ENCODE data around the gene ITSN1. TPM values are rescaled to one million over a fixed set of nuclear protein-coding genes. Genes with fewer than 3 reads are reported as not detected.

ITSN1 gene
- total RNA-seq, 2 donors from 2014 or later: 15.0 to 47.5 TPM

DNA sequence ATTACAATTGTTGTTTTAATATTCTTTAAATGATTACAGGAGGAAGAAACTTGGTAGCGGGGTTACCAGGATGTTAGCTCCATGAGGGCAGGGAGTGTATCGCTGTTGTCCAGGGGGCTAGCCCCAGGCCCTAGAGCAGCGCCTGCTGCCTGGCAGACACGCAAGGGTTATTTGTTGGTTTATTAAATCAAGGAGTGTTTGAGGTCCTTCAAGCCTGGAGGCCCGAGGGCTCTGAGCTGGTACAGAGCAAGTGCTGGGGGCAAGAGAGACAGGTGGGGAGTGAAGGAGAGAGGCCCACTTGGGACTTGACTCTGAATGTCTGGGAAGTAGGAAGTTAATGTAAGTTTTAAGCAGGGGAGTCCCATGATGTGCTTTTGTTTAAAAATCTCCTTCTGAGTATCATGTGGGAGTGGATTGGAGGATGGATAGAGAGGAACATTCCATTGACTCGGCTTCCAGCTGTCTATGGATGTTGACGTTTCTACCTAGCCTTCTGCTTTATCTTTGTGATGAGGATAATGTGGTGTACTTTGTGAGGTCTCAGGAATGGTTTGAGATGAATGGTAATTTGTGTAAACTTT is 8.7 kb downstream of the ITSN1 start:
- Histone ChIP-seq H3K27ac (no peak overlapping the region), H3K4me3 (no peak overlapping the region), H3K36me3 (replicated peaks in 1 of 2; ENCODE audit: insufficient read depth in 1 of 2, low read depth in 2 of 2) (no peaks in the 10 kb centered on the region), H3K9me3 (no peaks in the 10 kb centered on the region), H3K27me3 (no peaks in the 10 kb centered on the region), H3K4me1 (peaks cover 17% of the 10 kb centered on the region)
- intact Hi-C loops (cut with DNase I): no loop called here
- 80 to 88% methylated on average over 7 of the region's 7 CpGs for WGBS, 2 donors
- ATAC-seq (no peak), DNase-seq (no peak)
- TF ChIP-seq POLR2A (IDR thresholded peaks at IDR 0.05): no peak
- TF ChIP-seq, protein P1, sequence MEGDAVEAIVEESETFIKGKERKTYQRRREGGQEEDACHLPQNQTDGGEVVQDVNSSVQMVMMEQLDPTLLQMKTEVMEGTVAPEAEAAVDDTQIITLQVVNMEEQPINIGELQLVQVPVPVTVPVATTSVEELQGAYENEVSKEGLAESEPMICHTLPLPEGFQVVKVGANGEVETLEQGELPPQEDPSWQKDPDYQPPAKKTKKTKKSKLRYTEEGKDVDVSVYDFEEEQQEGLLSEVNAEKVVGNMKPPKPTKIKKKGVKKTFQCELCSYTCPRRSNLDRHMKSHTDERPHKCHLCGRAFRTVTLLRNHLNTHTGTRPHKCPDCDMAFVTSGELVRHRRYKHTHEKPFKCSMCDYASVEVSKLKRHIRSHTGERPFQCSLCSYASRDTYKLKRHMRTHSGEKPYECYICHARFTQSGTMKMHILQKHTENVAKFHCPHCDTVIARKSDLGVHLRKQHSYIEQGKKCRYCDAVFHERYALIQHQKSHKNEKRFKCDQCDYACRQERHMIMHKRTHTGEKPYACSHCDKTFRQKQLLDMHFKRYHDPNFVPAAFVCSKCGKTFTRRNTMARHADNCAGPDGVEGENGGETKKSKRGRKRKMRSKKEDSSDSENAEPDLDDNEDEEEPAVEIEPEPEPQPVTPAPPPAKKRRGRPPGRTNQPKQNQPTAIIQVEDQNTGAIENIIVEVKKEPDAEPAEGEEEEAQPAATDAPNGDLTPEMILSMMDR (IDR thresholded peaks at IDR 0.05): no peak

DNA sequence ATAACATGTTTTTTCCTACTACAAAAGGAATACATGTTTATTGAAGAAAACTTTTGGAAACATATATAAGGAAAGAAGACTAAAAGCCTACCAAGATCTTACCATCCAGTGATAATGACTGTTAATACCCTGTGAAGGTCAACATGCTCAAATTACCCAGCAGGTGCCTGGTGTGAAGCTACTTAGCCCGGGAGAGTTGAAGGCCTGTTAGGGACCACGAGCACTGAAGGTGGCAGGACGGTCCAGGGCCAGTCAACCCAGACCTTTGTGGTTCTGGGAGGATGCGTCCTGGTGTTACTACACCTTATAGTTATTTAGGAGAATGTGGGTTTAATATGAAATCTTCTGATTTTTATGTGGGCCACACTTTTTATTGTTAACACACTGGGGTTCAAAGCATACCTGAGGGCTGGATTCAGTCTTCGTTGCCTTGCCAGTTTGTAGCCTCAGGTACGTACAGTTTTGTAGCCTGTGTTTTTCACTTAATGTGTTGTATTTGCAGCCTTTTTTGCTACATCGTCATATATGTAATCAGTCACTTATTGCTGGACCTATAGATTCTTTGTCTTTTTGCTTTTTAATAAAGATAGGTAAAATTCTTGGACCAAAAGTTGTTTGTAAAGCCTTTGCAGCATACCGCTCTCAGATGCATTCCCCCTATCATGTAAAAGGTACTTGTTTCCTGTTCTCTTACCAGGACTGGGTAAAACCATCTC is 9.8 kb downstream of the ITSN1 start:
- ATAC-seq: no peak
- DNase-seq: no peak
- H3K27ac ChIP-seq: no peak overlapping the region
- H3K4me1 ChIP-seq: peaks cover 17% of the 10 kb centered on the region
- intact Hi-C loops (cut with DNase I): no loop called here
- no peaks in the 10 kb centered on the region for H3K27me3 ChIP-seq
- H3K9me3 ChIP-seq: no peaks in the 10 kb centered on the region
- no peak for TF ChIP-seq POLR2A (IDR thresholded peaks at IDR 0.05)
- TF ChIP-seq, protein P1 (IDR thresholded peaks at IDR 0.05): no peak
- H3K4me3 ChIP-seq: no peak overlapping the region
- WGBS, 2 donors: 85 to 88% methylated on average over 8 of the region's 8 CpGs
- H3K36me3 ChIP-seq (replicated peaks in 1 of 2; ENCODE audit: insufficient read depth in 1 of 2, low read depth in 2 of 2): no peaks in the 10 kb centered on the region

DNA sequence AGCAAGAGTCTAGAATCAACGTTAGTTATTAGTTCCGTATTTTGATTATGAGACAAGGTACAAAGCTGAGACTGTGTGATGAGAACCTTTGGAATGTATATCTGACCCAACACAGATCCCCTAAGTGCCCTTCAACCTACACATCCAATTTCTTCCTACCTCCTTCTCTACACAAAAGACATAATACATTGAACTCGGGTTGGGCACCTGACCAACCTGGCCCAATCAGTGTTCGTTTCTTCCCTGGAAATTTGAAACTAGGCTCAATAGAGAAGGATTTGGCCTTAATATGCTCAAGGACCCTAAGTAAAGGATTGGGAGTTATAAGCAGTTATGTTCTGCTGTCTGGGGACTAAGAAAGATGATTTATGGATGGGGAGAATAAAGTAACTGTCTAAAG is 12.1 kb downstream of the ITSN1 start:
- Histone ChIP-seq H3K4me3 (no peak overlapping the region), H3K27me3 (no peaks in the 10 kb centered on the region), H3K27ac (no peak overlapping the region), H3K9me3 (no peaks in the 10 kb centered on the region), H3K4me1 (peaks cover 15% of the 10 kb centered on the region), H3K36me3 (replicated peaks in 1 of 2; ENCODE audit: insufficient read depth in 1 of 2, low read depth in 2 of 2) (no peaks in the 10 kb centered on the region)
- 70 to 87% methylated on average over 4 of the region's 4 CpGs for WGBS, 2 donors
- DNase-seq (no peak), ATAC-seq (no peak)
- TF ChIP-seq, protein P1 (IDR thresholded peaks at IDR 0.05): no peak
- no peak for TF ChIP-seq POLR2A (IDR thresholded peaks at IDR 0.05)
- intact Hi-C loops (cut with DNase I): no loop called here

DNA sequence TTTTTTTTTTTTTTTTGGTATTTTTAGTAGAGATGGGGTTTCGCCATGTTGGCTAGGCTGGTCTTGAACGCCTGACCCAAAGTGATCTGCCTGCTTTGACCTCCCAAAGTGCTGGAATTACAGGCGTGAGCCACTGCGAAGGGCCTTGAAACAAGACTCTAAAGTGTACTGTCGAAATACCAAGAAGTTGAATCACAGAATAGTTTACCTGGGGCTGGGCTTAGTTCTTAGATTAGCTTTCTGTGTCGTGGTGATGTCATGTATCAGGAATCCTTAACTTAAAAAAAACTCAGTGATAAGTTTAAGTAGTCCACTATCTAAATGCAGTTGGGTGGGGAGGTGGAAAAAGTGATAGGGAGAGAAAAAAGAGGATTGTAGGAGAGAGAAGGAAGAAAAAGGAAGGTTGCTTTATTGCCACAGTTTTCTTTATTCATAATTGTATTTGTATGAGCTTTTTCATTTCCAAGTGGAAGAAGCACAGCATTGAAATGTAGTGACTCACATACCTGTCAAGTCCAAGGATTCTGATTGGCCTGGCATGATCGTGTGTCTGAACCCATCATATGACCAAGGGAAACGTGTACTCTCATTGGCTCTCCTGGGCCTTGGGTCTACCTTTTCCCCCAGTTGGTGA is 13.4 kb downstream of the ITSN1 start:
- H3K4me3 ChIP-seq: no peak overlapping the region
- peak; percentile 80 for ATAC-seq
- H3K36me3 ChIP-seq (replicated peaks in 1 of 2; ENCODE audit: insufficient read depth in 1 of 2, low read depth in 2 of 2): no peaks in the 10 kb centered on the region
- no peak for TF ChIP-seq POLR2A (IDR thresholded peaks at IDR 0.05)
- TF ChIP-seq, protein P1 (IDR thresholded peaks at IDR 0.05): no peak
- peaks cover 4% of the 10 kb centered on the region for H3K4me1 ChIP-seq
- no peaks in the 10 kb centered on the region for H3K9me3 ChIP-seq
- no peaks in the 10 kb centered on the region for H3K27me3 ChIP-seq
- intact Hi-C loops (cut with DNase I): no loop called here
- peak; percentile 15 to 25 (median 16) for DNase-seq
- H3K27ac ChIP-seq: peak overlapping the region in 3 of 4 donors; percentile 17 to 50 (median 37)
- 49 to 61% methylated on average over 8 of the region's 8 CpGs for WGBS, 2 donors

Measured in body of pancreas (tissue), 4 donors.